ENCODE results near the gene LRRC3B.
"Not testable (repeated sequence)": the region's sequence is repeated elsewhere in the genome, so short reads cannot be mapped to it uniquely, and the experiment has no call there.

LRRC3B gene

GRCh38 chr3:26622621-26623418, at the start of gene LRRC3B:
Gene LRRC3B, plus strand, starts transcription at chr3:26622772. Its CDS starts 86,901 bp downstream, at chr3:26709673.
- DNase-seq, result no peak

DNA sequence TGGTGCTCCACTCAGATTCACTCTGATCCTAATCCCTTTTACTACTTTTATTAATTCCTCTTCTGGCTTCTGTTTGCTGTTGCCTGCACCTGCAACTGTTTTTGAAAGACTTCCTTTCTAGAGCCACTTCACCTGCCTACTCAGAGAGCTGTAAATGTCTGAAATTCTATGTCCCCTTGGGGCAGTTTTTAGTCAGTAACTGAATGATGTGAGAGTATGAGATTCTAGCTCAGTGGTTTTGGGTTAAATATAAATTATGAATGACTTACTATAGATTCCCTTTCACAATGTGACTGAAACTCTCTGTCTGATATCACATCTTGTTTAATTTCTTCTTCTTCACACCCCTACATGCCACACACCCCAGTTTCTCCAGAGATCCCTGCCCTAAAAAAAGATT, 47.8 kb upstream of the LRRC3B start:
- no peak for DNase-seq

- DNase-seq, result no peak
Measured at GRCh38 chr3:26579116-26579515, 43.5 kb upstream of the LRRC3B start.

DNA sequence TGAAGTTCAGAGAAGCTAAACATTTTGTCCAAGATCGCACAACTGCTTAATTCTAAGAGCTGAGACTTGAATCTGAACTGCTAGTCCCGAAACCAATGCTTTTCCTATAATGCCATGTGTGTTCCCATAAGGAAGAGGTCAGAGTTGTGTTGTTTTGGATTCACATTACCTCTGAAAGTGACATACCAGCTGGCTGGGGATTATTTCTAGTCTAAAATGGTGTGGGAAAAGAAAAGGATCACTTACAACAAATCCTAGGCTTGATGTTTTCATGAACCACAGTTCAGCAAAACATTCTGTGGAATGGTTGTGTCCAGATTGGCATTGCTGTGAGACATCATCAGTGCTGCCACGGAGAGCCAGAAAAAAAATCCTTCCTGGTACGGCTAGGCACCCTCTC, 35.0 kb upstream of the LRRC3B start:
- no peak for DNase-seq

DNA sequence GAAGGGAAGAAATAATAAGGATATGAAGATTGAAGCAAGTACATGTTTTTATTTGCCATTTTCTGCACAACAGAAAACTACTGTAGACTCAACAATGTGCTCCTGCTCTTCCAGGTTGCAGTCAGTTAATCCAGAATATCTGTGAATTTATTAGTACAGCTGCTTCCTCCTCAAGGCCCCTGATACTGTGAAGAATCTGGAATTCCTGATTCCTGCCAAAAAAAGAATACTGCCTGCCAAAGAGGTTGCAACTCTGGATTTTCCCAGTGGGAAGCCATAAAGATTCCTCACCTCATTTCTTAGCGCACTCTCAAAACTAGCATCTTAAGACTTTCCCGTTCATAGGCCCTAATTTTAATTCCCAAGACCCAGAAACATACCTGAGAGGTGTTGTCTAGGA, 33.6 kb upstream of the LRRC3B start:
- DNase-seq, result no peak

- DNase-seq, result no peak
Measured at GRCh38 chr3:26589678-26590077, 32.9 kb upstream of the LRRC3B start.

- no peak for DNase-seq
Measured at GRCh38 chr3:26590919-26591484, 31.6 kb upstream of the LRRC3B start.

- DNase-seq, result no peak
Measured at GRCh38 chr3:26591926-26592325, 30.6 kb upstream of the LRRC3B start.

- DNase-seq, result no peak
Measured at GRCh38 chr3:26592451-26592850, 30.1 kb upstream of the LRRC3B start.

DNA sequence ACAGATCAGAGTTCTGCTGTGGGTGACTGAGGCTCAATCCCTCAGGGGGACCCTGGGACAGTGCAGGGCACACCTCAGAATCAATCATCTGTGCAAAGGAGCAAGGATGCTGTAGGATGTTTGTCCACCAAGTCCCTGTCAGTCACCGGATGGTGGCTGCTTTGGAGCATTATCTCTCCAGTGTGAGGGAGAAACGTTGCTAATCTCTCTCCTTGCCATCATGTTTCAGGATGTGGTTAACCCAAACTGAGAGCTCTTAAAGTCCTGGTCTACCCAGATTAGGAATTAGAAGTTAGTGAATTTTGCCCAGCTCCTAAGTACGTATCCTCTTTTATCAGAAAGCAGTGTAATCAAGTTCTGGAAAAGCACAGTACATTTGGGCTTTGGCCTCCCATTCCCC, 26.2 kb upstream of the LRRC3B start:
- no peak for DNase-seq

DNA sequence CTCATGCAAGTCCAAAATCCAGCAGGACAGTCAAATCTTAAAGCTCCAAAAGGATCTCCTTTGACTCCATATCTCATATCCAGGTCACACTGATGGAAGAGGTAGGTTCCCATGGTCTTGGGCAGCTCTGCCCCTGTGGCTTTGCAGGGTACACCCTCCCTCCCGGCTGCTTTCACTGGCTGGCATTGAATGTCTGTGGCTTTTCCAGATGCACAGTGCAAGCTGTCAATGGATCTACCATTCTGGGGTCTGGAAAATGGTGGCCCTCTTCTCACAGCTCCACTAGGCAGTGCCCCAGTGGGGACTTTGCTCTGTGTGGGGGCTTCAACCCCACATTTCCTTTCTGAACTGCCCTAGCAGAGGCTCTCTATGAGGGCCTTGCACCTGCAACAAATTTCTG, 19.3 kb upstream of the LRRC3B start:
- DNase-seq, result not testable (repeated sequence)

- DNase-seq, result not testable (repeated sequence)
Measured at GRCh38 chr3:26603771-26604170, 18.8 kb upstream of the LRRC3B start.

- no peak for DNase-seq
Measured at GRCh38 chr3:26614006-26614685, 8.4 kb upstream of the LRRC3B start.

- no peak for DNase-seq
Measured at GRCh38 chr3:26621176-26621575, 1.4 kb upstream of the LRRC3B start.

DNA sequence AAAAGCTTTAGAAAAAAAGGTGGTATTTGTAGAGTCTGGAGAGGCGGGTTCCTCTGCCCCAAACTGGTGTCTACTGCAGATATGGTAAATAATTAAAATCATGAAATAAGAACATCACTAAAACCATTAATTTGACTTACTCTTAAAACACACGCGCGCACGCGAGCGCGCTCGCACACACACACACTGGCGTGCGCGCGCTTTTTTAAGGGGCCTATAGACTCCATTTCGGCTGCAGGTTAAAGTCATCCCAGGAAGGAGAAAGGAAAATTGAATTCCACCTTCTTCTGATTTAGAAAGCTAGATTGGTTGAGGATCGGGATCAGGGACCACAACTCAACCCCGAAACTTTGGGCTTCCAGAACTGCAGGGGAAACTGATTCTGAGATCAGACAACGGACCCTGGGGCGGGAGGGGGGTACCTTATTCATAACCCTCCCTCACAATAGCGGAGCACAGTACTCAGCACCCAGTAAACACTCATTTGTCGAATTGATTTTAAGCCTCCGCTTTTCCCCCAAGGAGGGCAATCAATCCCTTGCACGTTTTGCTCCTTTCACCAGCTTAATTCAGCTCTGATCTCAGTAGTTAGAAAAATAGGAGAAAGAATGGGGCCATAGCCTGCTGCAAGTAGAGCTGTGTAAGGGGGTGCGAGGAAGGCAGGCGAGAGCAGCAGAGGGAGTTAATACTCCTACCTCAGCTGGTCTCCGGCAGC, 509 bp upstream of the LRRC3B start:
- no peak for DNase-seq

DNA sequence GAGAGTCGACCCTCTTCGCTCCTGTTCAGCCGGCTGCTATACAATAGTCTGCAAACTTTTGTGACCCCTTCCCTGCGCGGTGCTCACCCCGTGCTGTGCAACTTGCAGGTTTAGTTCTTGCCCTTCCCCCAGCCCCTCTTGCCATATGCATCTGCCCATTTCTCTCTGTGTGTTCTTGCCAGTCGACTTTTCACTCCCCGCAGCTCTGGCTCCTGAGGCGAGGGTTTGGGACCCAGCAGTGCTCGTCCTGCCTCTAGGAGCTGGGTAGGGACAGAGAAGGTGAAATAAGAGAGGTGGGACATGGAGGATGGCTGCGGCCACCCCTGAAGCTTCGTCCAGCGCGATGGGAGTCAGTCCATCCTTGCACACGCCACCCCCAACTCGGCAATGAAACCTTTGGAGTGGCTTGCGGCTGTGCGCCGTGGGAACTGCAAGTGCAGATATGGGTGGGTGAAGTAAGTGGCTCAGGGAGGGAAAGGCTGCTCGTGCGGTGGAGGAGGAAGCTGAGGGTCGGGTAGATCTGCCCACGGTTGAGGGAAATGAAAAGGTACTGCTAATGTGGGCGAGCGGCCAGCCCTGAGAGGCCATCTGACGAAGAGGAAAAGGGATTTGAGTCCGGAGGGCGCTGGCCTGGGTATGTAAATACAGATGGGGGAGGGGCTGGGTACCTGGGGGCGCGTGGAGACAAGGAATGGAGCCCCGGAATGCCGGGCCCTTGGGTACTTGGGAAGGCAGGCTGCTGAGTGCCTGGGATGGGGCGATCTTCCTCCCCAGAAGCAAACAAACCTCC, 1.0 kb downstream of the LRRC3B start:
- DNase-seq, result no peak

GRCh38 chr3:26624209-26624765, 1.7 kb downstream of the LRRC3B start:
- no peak for DNase-seq

DNA sequence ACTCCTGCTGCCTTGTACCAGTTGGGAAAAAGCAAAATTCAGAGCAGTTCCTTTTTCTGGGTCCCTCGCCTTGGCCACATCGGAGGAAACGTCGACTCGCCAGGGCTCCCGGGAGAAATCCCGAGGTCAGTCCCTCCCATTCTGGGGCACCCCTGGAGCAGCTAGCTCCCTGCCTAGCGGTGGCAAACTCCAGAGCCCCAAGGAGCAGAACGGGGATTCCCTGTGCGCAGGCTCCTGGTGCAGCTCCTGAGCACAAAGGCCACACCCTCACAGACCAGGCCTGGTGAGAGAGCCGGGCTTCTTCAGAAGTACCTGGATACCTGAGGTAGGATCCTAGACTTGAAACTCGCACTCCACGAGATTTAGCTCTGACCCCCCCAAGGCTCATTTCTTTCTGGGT, 2.6 kb downstream of the LRRC3B start:
- no peak for DNase-seq

GRCh38 chr3:26627080-26627479, 4.5 kb downstream of the LRRC3B start:
- no peak for DNase-seq

GRCh38 chr3:26628915-26629314, 6.3 kb downstream of the LRRC3B start:
- no peak for DNase-seq

DNA sequence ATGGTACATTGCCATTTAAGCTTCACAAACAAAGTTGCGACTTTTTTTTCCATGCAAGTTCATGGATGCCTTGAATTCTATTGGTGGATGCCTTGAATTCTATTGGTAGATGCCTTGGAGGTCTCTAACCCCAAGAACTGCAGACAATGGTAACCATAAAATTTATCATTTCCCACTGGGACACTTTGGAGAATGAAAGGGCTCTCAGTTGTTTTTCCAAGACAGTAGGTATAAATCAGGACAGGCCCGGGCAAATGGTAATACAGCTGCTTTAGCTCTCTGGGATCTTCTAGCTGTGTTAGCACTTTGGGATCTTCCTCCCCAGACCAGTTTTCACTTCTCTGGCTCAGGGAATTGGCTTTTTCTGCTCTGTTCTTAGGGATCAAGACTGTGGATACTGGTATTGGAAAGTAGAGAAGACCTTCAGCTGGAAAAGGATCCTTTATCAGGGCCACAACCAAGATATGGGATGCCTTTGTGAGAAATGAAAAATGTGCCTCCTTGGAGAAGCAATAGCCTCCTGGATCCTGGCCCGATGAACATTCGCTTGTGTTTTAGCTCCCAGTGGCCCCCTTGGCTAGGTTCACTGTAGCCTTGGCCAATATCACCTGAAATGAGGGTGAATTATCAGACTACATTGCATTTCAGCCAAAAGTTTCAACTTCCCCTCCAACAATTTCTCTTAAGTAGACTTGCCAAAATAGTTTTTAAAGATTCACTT, 8.3 kb downstream of the LRRC3B start:
- DNase-seq, result no peak

GRCh38 chr3:26631390-26631738, 8.8 kb downstream of the LRRC3B start:
- no peak for DNase-seq
